HG03280 (cell line): Measurements from ENCODE around the gene CMIP.
A peak's percentile ranks its signal among the peaks of the same experiment; 100 is the strongest.
"Not testable (repeated sequence)": the region's sequence is repeated elsewhere in the genome, so short reads cannot be mapped to it uniquely, and the experiment has no call there.

Experiments used
- ATAC-seq: cut with Tn5 transposase; IDR thresholded peaks from one replicate; pipeline ENCODE4 v1.9.1; 2021; ENCODE audit warnings: mild to moderate bottlenecking, moderate library complexity; ENCODE audit not compliant: unreplicated experiment

Gene CMIP

GRCh38 chr16:81421126-81421525 is 23.5 kb upstream of the CMIP start:
- ATAC-seq: no peak

GRCh38 chr16:81421536-81421935 is 23.1 kb upstream of the CMIP start:
- no peak for ATAC-seq

- not testable (repeated sequence) for ATAC-seq
Observed at GRCh38 chr16:81422153-81422552, 22.5 kb upstream of the CMIP start.

GRCh38 chr16:81424771-81425170 is 19.8 kb upstream of the CMIP start:
- no peak for ATAC-seq

- no peak for ATAC-seq
Observed at GRCh38 chr16:81427219-81427618, 17.4 kb upstream of the CMIP start.

GRCh38 chr16:81429045-81429521 is 15.5 kb upstream of the CMIP start:
- no peak for ATAC-seq

GRCh38 chr16:81431554-81432353 is 12.9 kb upstream of the CMIP start:
- ATAC-seq: peak; percentile 31

- no peak for ATAC-seq
Observed at GRCh38 chr16:81432937-81433557, 11.6 kb upstream of the CMIP start.

- no peak for ATAC-seq
Observed at GRCh38 chr16:81435103-81435502, 9.5 kb upstream of the CMIP start.

- no peak for ATAC-seq
Observed at GRCh38 chr16:81435567-81435966, 9.0 kb upstream of the CMIP start.

GRCh38 chr16:81436386-81436785 is 8.2 kb upstream of the CMIP start:
- no peak for ATAC-seq

- ATAC-seq: no peak
Observed at GRCh38 chr16:81437865-81438264, 6.7 kb upstream of the CMIP start.

GRCh38 chr16:81440888-81441761 is 3.5 kb upstream of the CMIP start:
- ATAC-seq: no peak

GRCh38 chr16:81442220-81442915 is 2.2 kb upstream of the CMIP start:
- ATAC-seq: no peak

GRCh38 chr16:81442916-81443687 is 1.5 kb upstream of the CMIP start:
- no peak for ATAC-seq

GRCh38 chr16:81443688-81444447 is 740 bp upstream of the CMIP start:
- no peak for ATAC-seq

- ATAC-seq: peak; percentile 27
Observed at GRCh38 chr16:81445143-81445961, 744 bp downstream of the CMIP start.
